ENCODE results near the gene GCNT3. TPM values are rescaled to one million over a fixed set of nuclear protein-coding genes. Genes with fewer than 3 reads are reported as not detected.

The GCNT3 gene, protein sequence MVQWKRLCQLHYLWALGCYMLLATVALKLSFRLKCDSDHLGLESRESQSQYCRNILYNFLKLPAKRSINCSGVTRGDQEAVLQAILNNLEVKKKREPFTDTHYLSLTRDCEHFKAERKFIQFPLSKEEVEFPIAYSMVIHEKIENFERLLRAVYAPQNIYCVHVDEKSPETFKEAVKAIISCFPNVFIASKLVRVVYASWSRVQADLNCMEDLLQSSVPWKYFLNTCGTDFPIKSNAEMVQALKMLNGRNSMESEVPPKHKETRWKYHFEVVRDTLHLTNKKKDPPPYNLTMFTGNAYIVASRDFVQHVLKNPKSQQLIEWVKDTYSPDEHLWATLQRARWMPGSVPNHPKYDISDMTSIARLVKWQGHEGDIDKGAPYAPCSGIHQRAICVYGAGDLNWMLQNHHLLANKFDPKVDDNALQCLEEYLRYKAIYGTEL
- not detected for total RNA-seq

GRCh38 chr15:59611276-59612260, at the start of gene GCNT3:
Gene GCNT3, plus strand, starts transcription at chr15:59611783. Its CDS starts 6,456 bp downstream, at chr15:59618239.
- no peak for DNase-seq

- DNase-seq: no peak
Measured at GRCh38 chr15:59562448-59563186, 49.0 kb upstream of the GCNT3 start.

DNA sequence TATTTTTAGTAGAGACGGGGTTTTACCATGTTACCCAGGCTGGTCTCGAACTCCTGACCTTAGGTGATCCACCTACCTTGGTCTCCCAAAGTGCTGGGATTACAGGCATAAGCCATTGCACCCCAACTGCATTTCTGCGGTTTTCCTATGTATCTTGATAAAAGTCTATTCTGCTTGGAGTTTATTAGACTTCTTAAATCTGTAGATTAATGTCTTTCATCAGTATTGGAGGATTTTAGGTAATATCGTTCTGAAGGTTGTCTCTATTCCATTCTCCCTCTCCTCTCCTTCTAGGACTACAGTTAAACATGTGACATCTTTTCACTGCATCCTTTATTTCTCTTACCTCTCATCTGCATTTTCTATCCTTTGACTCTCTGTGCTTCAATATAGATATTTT, 46.3 kb upstream of the GCNT3 start:
- no peak for DNase-seq

GRCh38 chr15:59567324-59567723, 44.3 kb upstream of the GCNT3 start:
- DNase-seq: no peak

GRCh38 chr15:59569477-59569876, 42.1 kb upstream of the GCNT3 start:
- DNase-seq: no peak

DNA sequence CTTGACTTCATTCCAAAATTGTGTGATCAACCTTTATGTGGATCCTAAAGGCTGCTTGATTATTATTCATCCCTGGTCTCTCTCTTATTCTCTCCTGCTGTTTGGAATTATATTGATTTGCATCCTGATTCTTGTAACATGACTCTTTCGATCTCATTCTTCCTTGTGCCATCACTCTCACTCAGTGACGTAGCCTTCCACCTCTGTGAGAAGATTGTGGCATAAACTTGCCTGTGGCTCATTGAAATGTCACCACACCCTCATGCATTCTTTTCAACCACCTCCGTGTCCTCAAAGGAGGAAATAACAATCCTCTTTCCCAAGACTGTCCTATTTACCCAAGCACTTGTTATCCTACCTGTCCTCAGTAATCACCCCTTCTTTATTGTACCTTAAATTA, 41.3 kb upstream of the GCNT3 start:
- DNase-seq: no peak

- no peak for DNase-seq
Measured at GRCh38 chr15:59571606-59572005, 40.0 kb upstream of the GCNT3 start.

- DNase-seq: no peak
Measured at GRCh38 chr15:59583088-59583487, 28.5 kb upstream of the GCNT3 start.

GRCh38 chr15:59587085-59587826, 24.3 kb upstream of the GCNT3 start:
- DNase-seq: no peak

DNA sequence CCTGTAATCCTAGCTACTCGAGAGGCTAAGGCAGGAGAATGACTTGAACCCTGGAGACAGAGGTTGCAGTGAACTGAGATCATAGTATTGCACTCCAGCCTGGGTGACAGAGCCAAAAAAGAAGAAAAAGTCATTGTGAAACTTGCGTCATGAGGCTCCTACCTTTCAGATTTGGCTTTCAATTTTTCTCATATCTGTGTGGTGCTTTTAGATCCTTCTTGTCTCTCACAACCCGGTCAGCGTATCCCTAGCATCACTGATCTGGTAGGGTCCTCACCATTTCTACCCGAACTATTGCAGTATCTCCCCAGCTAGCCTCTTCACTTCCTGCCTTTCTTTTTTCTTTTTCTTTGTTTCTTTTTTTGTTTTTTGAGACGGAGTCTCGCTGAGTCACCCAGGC, 21.6 kb upstream of the GCNT3 start:
- DNase-seq: no peak

DNA sequence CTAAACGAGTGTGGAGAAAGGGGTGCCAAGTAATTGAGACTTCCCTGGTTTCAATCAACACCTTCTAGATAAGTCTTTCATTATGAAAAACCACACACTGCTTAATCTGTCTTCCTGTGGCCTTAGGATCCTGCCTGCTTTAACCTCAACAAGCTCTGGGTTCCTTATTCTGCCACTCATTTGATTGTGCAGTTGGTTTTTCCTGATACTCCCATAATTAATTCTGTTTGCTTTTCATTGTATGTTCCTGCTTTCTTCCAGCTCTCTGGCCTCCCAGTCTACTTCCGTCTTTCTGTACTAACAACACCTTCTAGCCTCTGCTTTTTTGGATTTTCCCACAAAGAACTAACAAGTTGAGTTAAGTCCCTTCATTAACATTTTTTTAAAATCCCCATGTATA, 20.2 kb upstream of the GCNT3 start:
- DNase-seq: no peak

- DNase-seq: no peak
Measured at GRCh38 chr15:59594493-59594942, 17.1 kb upstream of the GCNT3 start.

DNA sequence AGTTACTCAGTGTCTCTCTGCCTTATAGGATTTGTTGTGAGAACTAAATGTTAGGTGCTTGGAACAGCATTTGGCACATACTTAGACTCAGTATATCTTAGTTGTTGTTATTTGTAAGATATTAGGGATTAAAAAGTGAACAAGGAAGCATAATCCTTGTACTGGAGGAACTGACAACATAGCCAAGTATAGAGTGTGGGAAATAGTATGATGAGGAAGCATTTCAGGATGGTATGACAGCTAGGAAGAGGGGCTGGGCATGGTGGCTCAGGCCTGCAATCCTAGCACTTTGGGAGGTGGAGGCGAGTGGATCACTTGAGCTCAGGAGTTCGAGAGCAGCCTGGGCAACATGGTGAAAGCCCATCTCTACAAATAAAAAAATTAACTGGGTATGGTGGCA, 16.6 kb upstream of the GCNT3 start:
- no peak for DNase-seq

GRCh38 chr15:59595434-59595915, 16.1 kb upstream of the GCNT3 start:
- DNase-seq: no peak

GRCh38 chr15:59596640-59597039, 14.9 kb upstream of the GCNT3 start:
- no peak for DNase-seq

DNA sequence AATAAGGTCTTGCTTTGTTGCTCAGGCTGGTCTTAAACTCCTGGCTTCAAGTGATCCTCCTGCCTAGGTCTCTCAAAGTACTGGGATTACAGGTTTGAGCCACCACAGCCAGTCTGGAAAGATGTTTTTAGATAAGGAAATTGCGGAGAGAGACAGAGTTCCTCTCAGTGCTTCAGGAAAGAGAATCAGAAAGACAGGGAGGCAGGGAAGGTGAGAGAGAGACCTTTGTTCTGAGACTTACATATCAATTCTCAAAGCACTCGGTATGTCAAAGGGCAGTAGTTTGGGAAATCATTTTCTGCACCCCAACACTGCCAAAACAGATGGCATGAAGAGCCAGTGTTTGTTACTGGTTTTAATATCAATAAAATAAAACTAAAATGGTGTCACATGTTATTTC, 13.1 kb upstream of the GCNT3 start:
- no peak for DNase-seq

DNA sequence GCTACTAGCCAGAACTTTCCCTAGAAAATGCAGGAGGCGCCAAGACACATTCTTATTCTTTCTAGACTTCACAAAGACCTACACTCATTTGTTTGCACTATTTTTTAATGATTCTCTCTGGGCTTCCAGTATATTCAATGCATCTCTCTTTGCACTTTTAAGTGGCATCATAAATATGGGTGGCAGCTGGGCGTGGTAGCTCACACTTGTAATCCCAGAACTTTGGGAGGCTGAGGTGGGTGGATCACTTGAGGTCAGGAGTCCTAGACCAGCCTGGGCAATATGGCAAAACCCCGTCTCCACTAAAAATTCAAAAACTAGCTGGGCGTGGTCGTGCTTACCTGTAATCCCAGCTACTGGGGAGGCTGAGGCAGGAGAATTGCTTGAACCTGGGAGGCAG, 5.6 kb upstream of the GCNT3 start:
- DNase-seq: no peak

- no peak for DNase-seq
Measured at GRCh38 chr15:59609730-59610712, 1.6 kb upstream of the GCNT3 start.

- no peak for DNase-seq
Measured at GRCh38 chr15:59614153-59614552, 2.6 kb downstream of the GCNT3 start.

DNA sequence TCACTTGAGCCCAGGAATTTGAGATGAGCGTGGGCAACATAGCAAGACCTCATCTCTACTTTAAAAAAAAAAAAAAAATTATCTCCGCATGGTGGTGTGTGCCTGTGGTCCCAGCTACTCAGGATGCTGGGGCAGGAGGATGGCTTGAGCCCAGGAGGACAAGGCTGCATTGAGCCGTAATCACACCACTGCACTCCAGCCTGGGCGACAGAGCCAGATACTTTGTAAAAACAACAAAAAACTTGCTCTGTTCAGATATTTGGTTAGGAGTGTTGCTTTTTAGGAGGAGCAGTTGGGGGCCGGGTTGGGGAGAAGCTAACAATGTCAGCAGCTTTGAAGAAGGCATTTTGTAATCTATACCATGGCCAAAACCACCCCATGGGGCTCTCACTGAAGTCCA, 4.1 kb downstream of the GCNT3 start:
- DNase-seq: no peak
